ENCODE data around the gene MRPL58.

The MRPL58 gene

GRCh38 chr17:75046407-75047289 lies 34.2 kb downstream of the MRPL58 start, which contains the start of the genes ATP5PD and KCTD2 (continued):
- TF ChIP-seq YY1 (tag by site-specific recombination; IDR thresholded peaks at IDR 0.05) (peak; percentile 61; the same call in 1 of the 2 replicates), SP7 (tag by site-specific recombination; IDR thresholded peaks at IDR 0.05) (peak; percentile 68; the same call in 1 of the 2 replicates), BCL11B (tag by site-specific recombination; IDR thresholded peaks at IDR 0.05; ENCODE audit: low read depth) (peak; percentile 88; the same call in 1 of the 2 replicates), ZNF280C (tag by site-specific recombination; IDR thresholded peaks at IDR 0.05) (no peak), KLF10 (tag by site-specific recombination; IDR thresholded peaks at IDR 0.05) (peak; percentile 64; the same call in 1 of the 2 replicates), OSR2 (tag by site-specific recombination; IDR thresholded peaks at IDR 0.05) (no peak), ZSCAN5A (tag by site-specific recombination; IDR thresholded peaks at IDR 0.05) (peak; percentile 14; the same call in 1 of the 2 replicates), IKZF3 (tag by site-specific recombination; IDR thresholded peaks at IDR 0.05) (peak; percentile 35; the same call in 1 of the 2 replicates), ZSCAN16 (tag by site-specific recombination; IDR thresholded peaks at IDR 0.05) (peak; percentile 25; the same call in 1 of the 2 replicates), PRDM2 (tag by site-specific recombination; IDR thresholded peaks at IDR 0.05; ENCODE audit: borderline replicate concordance) (peak; percentile 88; the same call in 1 of the 2 replicates), ZNF274 (IDR thresholded peaks at IDR 0.05; ENCODE audit: low read length) (no peak), ZNF274 (tag by site-specific recombination; IDR thresholded peaks at IDR 0.05; ENCODE audit: borderline replicate concordance) (no peak), GLIS1 (tag by site-specific recombination; IDR thresholded peaks at IDR 0.05) (peak; percentile 54), ZNF26 (tag by site-specific recombination; IDR thresholded peaks at IDR 0.05) (no peak), MZF1 (tag by site-specific recombination; IDR thresholded peaks at IDR 0.05; ENCODE audit: borderline replicate concordance) (0 out of 2 replicates have a peak, but pooled peaks have one; percentile 32), ZNF645 (tag by site-specific recombination; IDR thresholded peaks at IDR 0.05) (no peak), ZNF704 (tag by site-specific recombination; IDR thresholded peaks at IDR 0.05) (no peak), ZIC2 (tag by site-specific recombination; IDR thresholded peaks at IDR 0.05) (0 out of 2 replicates have a peak, but pooled peaks have one; percentile 23), ZNF239 (tag by site-specific recombination; IDR thresholded peaks at IDR 0.05) (no peak), TRIM28 (IDR thresholded peaks at IDR 0.05; ENCODE audit: borderline replicate concordance, low read length) (no peak), ZNF280D (tag by site-specific recombination; IDR thresholded peaks at IDR 0.05) (no peak)
